IPS DF 4.7 (cell line): Measurements from ENCODE around the gene DYNLL2.
"Not testable (repeated sequence)": the region's sequence is repeated elsewhere in the genome, so short reads cannot be mapped to it uniquely, and the experiment has no call there.

ENCODE experiments used
- DNase-seq: peaks from one replicate; pipeline ENCODE4 v3.0.0-alpha.2; 2013; ENCODE audit warnings: low spot score; ENCODE audit errors: extremely low read depth

Gene DYNLL2

GRCh38 chr17:58072862-58073261 is 10.4 kb upstream of the DYNLL2 start:
- no peak for DNase-seq

- DNase-seq = not testable (repeated sequence)
Observed at GRCh38 chr17:58073266-58073665, 10.0 kb upstream of the DYNLL2 start.

DNA sequence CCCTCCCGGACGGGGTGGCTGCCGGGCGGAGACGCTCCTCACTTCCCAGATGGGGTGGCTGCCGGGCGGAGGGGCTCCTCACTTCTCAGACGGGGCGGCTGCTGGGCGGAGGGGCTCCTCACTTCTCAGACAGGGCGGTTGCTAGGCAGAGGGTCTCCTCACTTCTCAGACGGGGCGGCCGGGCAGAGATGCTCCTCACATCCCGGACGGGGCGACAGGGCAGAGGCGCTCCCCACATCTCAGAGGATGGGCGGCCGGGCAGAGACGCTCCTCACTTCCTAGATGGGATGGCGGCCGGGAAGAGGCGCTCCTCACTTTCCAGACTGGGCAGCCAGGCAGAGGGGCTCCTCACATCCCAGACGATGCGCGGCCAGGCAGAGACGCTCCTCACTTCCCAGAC is 8.8 kb upstream of the DYNLL2 start:
- not testable (repeated sequence) for DNase-seq

DNA sequence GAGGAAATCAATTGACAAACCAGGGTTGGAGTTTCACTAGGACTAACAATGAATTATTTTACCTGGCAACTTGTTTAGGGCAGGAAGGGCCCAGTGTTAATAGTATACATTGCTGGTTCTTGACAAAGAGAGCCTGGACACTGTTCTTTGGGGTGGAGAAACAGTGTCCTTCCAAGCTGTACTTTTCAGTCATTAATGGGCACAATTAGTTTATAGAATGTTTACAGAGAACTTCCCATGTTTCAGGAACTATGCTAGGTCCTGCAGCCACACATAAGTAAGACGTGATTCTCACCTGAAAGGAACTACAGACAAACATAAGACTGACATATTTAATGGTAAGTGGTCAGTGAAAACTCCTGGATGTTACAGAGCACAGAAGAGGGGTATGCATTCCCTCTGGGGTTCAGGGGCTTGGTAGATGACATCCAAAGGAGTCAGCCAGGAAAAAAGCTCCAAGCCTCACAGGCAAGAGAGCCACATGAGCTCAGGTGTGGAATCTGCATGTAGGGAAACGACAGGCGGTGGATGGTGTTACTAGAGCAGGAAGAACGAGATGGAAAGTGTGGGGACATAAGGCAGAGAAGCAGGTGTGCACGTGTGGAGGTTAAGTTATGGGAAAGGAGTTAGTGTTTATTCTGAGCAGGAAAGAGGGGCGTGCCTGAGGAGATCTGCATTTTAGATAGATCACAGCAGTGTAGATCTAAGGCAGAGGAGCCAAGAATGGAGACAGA is 3.8 kb upstream of the DYNLL2 start:
- DNase-seq = no peak

GRCh38 chr17:58081646-58082340 is 1.4 kb upstream of the DYNLL2 start:
- DNase-seq = no peak

DNA sequence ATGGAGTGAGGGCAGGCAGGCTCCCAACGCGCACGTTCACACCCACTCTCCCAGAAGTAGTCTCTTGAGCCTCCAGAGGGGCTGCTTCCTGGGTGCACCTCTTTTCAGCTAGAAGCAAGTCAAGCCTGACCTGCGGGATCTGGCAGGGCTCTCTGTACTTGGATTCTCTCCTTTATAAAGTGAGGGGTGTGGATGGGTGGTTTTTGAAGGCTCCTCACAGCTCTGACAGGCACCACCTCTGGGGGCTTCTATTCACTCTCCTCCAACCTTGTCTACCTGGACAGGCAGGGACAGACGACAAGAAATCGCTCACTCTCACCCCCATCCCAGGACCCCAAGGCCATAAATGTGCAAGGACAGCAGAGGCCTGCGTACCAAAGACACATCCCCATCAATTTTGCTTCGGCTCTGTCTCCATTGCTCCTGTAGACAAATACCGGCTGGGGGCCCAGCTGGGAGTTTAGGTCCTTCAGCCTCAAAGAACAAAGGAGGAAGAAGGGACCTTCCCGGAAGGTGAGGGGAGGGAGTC is 814 bp upstream of the DYNLL2 start:
- DNase-seq = no peak

DNA sequence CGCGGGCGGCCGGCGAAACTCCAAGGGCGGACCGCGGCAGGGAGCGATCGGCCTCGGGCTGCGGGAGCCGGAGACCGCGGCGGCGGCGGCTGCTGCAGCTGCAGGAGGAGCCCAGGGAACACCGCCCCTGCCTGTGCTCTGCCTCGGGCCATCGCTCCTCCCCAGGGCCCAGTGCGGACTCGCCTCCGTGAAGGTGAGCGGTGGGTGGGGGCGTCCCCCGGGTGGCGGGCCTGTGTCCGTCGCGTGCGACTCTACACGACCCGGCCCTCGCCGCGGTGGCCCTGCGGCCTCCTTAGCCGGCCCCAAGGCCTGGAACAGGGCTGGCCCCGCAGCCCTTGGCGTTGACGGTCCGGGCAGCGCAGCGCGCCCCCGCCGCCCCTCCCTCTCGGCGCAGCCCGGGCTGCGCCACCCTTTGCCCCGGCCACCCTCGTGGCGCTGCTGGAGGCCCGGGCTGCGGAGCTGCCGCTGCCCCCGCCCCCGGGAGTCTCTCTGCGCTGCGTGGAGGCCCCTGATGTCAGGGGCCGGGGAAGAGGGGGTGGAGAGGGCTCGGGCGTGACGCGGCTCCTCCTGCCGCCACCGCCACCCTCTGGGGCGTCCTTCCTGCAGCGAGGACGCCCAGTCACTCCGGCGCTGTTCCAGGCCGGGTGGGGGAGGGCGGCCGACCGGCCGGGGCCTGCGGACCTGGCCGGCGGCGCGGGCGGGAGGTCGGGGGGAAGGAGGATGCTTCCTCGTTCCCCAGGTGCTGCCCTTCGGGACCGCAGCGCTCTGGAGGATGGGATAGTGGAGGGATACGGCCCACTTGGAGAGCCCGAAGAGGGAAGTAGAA is 485 bp downstream of the DYNLL2 start:
- DNase-seq = no peak

- DNase-seq = no peak
Observed at GRCh38 chr17:58084317-58084981, 1.2 kb downstream of the DYNLL2 start.

DNA sequence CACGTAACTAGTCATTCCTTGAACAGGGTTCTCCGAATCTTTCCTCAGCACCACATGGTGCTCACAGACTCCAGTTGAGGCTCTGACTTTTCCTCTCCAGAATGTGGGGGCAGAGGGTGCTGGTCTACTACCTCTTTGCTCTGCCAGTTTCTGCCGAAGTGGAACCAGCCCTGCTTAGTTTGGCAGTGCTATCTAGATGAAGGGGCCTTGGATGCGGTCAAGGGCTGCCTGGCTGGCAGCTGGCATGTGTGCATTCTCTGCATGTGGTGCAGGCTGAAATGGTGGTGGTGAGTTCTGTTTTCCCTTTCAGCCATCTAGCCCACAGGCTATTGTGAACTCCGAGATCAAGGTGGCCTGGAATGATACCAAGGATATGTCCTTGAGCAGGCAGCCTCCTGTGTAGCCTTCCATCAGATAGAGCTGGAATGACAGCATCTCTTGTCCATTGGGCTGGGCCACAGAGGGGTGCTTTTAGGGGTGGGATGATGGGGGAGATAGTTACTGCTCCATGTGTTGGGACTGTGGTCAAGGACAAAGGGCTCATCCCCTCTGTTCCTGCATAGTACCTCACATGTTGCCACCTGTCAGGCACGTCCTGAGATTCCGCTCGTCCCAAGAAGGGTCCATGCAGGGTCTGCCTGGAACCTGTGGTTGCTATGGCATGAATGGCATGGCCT is 2.0 kb downstream of the DYNLL2 start:
- DNase-seq = no peak

DNA sequence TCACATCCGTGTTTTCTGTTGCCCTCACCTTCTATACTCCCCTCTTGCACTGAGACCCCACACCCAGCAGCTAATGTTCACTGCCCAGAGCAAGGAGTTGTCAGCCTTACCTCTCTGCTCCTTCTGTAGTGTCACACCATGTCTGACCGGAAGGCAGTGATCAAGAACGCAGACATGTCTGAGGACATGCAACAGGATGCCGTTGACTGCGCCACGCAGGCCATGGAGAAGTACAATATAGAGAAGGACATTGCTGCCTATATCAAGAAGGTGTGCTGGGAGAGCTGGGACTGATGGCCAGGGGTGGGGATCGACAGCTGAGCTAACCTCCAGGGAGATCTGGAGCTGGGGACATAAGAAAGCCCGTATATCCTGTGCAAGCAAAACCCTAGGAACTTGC is 3.7 kb downstream of the DYNLL2 start:
- no peak for DNase-seq

GRCh38 chr17:58088624-58089023 is 5.4 kb downstream of the DYNLL2 start:
- DNase-seq = no peak

GRCh38 chr17:58089111-58089510 is 5.9 kb downstream of the DYNLL2 start:
- no peak for DNase-seq

- DNase-seq = no peak
Observed at GRCh38 chr17:58091024-58091567, 7.9 kb downstream of the DYNLL2 start.

- DNase-seq = no peak
Observed at GRCh38 chr17:58092101-58092796, 9.0 kb downstream of the DYNLL2 start.

GRCh38 chr17:58092797-58093385 is 9.7 kb downstream of the DYNLL2 start:
- DNase-seq = no peak

DNA sequence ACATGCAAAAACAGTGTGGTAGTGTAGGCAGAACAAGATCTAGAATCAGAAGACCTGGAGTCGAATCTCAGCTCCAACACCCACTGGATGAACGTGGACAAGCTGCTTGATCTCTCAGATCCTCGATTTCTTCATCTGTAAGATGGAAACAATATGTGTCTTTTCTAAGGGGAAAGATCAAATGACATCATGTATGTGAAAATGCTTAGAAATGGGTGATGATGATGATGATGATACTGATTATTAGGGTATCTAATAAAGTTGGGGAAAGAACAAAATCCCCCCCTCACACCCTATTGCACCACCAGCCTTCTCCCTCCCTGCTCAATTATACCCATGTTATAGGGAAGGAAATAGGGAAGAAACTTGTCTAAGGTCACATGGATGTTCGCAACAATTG is 10.9 kb downstream of the DYNLL2 start:
- DNase-seq = no peak

GRCh38 chr17:58096892-58097291 is 13.7 kb downstream of the DYNLL2 start:
- DNase-seq = no peak

DNA sequence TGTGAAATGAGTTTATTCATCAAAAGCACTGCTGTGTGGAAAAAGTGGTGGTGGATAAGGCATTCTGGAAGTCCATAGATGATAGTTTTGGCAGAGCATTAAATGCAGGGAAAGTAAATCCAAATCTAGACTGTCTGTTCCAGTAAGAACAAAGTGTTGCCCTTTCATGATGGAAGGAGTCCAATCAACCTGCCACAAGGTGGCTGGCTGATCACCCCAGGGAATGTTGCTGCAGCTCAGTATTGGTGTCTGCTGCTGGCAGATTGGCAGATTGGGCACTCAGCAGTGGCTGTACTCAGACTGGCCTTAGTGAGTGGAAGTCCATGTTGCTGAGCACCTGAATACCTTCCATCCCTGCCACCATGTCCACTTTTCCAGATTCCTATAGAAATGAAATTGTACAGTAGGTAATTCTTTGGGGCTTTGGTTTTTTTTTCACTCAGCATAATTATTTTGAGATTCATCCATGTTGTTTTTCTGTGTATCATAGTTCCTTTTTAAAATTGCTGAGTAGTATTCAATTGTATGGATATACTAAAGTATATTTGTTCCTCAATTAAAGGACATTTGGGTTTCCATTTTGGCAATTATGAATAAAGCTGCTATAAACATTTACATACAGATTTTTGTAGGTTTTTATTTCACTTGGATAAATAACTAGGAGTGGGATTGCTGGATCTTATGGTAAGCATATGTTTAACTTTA is 14.3 kb downstream of the DYNLL2 start:
- DNase-seq = no peak

DNA sequence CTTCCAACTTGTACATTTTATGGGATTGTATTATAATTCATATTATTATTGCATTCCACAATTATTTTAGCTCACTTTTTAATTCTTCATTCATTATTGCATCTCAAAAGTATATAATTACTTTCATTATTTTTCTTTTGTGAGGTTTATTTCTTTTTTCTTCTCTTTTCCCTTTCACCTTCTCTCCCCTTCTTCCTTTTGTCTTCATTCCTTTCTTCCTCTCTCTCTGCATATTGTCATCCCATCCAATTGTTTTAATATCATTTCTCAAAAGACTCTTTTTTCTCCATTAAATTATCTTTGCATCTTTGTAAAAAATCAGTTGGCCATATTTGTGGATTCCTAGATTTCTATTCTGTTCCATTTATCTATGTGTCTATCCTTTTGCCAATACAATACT is 17.3 kb downstream of the DYNLL2 start:
- no peak for DNase-seq
